Measurements from ENCODE around the gene PTPN14.

- no peak for TF ChIP-seq CTCF (IDR thresholded peaks at IDR 0.05)
- TF ChIP-seq ZNF121 (CRISPR knock-in tag; IDR thresholded peaks at IDR 0.05), result no peak
- TF ChIP-seq USF2 (CRISPR knock-in tag; IDR thresholded peaks at IDR 0.05), result no peak
- no peak for TF ChIP-seq TEAD1 (CRISPR knock-in tag; IDR thresholded peaks at IDR 0.05)
- no peak for TF ChIP-seq NR1H2 (CRISPR knock-in tag; IDR thresholded peaks at IDR 0.05)
- no peak for TF ChIP-seq MAX (CRISPR knock-in tag; IDR thresholded peaks at IDR 0.05)
- no peak for TF ChIP-seq E2F5 (CRISPR knock-in tag; IDR thresholded peaks at IDR 0.05)
These were observed 56.7 kb downstream of the PTPN14 start for GRCh38 chr1:214494706-214495105.
